T-helper 1 cell treated with Interleukin-12 subunit alpha and Interleukin-12 subunit beta and Interleukin-4 antibody, amounts not matched to agents 30 μg/mL and 1 μg/mL, for 36 hours (primary cell): ENCODE results near the gene CXorf38.
"Not testable (repeated sequence)": the region's sequence is repeated elsewhere in the genome, so short reads cannot be mapped to it uniquely, and the experiment has no call there.

Experiments used
- H3K27ac Mint-ChIP-seq: one replicate; pipeline ENCODE4 v1.8.0; 2021; ENCODE audit warnings: mild to moderate bottlenecking, mixed read lengths
- H3K27me3 Mint-ChIP-seq: one replicate; pipeline ENCODE4 v1.8.0; 2021; ENCODE audit warnings: low read depth, mixed read lengths
- H3K36me3 Mint-ChIP-seq: one replicate; pipeline ENCODE4 v1.8.0; 2021; ENCODE audit warnings: low read depth, mixed read lengths
- H3K4me1 Mint-ChIP-seq: one replicate; pipeline ENCODE4 v1.8.0; 2021; ENCODE audit warnings: low read depth, mixed read lengths
- H3K4me3 Mint-ChIP-seq: one replicate; pipeline ENCODE4 v1.8.0; 2021; ENCODE audit warnings: mild to moderate bottlenecking, moderate library complexity, mixed read lengths
- H3K9me3 Mint-ChIP-seq: one replicate; pipeline ENCODE4 v1.8.0; 2021; ENCODE audit warnings: mixed read lengths

CXorf38 gene

DNA sequence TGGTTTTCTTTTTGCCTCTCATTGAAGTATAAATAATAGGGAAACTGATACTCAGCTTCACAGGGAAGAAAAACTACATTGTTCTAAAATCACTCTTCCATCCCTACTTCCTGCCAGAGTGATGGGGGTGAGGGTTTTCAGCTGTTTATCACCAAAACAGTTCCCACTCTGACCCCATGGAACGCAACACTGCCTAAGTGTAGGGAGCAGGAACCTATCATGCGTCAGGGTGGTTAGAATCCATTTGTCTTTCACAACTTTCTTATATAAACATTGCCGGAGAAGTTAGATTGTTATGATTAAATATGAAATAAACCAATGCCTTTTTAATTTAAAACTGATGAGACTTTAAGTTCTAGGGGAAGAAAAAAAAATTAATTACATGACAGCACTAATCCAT lies 40.0 kb downstream of the CXorf38 start:
- Mint-ChIP-seq H3K36me3 (peaks cover 4% of the 10 kb centered on the region), H3K27ac (no peak overlapping the region), H3K4me1 (no peaks in the 10 kb centered on the region), H3K4me3 (no peak overlapping the region), H3K27me3 (no peaks in the 10 kb centered on the region), H3K9me3 (no peaks in the 10 kb centered on the region)

DNA sequence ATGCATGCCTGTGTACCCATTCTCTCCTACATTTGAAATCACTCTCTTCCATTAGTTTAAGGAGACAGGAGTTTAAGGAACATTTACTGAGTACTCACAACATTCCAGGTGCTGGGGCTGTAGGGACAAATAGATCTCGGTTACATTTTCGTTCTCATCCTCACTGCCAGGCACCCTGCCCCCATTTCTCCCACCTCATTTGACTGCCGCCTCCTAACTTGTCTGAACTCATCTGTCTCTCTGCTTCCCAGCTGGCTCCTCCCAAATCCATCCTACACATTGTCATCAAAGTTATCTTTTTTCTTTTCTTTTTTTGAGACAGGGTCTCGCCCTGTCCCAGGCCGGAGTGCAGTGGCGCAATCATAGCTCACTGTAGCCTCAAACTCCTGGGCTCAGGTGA lies 43.9 kb downstream of the CXorf38 start:
- H3K27ac Mint-ChIP-seq, result no peak overlapping the region
- H3K9me3 Mint-ChIP-seq, result no peaks in the 10 kb centered on the region
- no peak overlapping the region for H3K4me3 Mint-ChIP-seq
- H3K27me3 Mint-ChIP-seq, result no peaks in the 10 kb centered on the region
- no peaks in the 10 kb centered on the region for H3K4me1 Mint-ChIP-seq
- peaks cover 22% of the 10 kb centered on the region for H3K36me3 Mint-ChIP-seq

DNA sequence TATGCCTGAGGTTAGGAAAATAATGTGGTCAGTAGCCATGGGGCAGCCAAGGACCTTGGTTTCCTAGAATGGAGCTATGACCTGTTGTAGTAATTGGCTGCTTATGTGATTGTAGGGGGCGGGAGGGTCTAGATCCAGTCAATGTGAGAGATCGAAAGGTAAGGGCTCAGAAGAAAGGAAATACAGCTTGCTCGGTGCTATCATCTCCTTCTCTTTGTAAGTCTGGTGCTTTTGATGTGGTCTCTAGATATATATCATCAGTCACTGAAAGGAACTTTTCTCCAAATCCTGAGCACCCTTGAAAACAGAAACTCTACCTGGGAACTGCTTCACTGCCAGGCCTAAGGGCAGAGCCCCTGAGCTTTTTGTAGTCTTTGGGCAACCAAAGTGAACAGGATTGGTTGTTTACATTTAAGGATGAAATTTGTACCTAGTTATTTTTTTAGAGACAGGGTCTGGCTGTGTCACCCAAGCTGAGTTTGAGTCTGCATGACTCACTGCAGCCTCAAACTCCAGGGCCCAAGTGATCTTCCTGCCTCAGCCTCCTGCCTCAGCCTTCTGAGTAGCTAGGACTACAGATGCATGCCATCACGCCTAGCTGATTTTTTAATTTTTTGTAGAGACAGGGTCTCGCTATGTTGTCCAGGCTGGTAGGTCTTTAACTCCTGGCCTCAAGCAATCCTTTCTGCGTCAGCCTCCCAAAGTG lies 57.6 kb downstream of the CXorf38 start:
- H3K9me3 Mint-ChIP-seq, H3K4me3 Mint-ChIP-seq, H3K27me3 Mint-ChIP-seq: not testable (repeated sequence)
- Mint-ChIP-seq H3K4me1 (peaks cover 16% of the 10 kb centered on the region), H3K36me3 (peaks cover 12% of the 10 kb centered on the region), H3K27ac (peak overlapping the region; percentile 70)

DNA sequence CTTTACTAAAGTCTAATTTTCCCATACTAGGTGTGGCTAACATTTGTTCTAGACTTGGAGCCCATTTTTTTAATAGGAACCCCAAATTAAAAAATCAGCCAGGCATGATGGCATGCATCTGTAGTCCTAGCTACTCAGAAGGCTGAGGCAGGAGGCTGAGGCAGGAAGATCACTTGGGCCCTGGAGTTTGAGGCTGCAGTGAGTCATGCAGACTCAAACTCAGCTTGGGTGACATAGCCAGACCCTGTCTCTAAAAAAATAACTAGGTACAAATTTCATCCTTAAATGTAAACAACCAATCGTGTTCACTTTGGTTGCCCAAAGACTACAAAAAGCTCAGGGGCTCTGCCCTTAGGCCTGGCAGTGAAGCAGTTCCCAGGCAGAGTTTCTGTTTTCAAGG lies 59.7 kb downstream of the CXorf38 start:
- not testable (repeated sequence) for H3K36me3 Mint-ChIP-seq, H3K27me3 Mint-ChIP-seq, H3K9me3 Mint-ChIP-seq, H3K27ac Mint-ChIP-seq, H3K4me3 Mint-ChIP-seq
- H3K4me1 Mint-ChIP-seq, result peaks cover 18% of the 10 kb centered on the region

DNA sequence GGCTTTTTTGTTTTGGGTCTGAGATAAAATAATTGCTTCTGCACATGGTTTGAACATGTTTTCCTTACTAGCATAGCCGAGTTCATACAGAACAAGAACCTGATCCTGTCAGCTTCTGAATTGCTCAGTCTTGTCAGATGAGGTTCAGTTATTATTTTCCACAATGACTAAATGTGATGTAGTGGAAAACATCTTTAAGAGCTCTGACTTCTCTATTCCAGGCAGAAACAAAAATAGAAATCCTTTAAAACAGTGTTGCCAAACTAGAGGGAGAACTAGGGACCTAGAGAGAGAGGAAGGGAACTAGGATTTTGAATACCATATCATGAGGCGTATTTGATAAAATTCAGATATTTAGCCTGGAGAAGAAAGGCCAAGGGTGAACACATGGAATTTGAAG lies 64.5 kb downstream of the CXorf38 start:
- Mint-ChIP-seq H3K4me1 (peaks cover 15% of the 10 kb centered on the region), H3K4me3 (peak overlapping the region; percentile 25), H3K27me3 (no peaks in the 10 kb centered on the region), H3K9me3 (no peaks in the 10 kb centered on the region), H3K27ac (no peak overlapping the region), H3K36me3 (no peaks in the 10 kb centered on the region)

DNA sequence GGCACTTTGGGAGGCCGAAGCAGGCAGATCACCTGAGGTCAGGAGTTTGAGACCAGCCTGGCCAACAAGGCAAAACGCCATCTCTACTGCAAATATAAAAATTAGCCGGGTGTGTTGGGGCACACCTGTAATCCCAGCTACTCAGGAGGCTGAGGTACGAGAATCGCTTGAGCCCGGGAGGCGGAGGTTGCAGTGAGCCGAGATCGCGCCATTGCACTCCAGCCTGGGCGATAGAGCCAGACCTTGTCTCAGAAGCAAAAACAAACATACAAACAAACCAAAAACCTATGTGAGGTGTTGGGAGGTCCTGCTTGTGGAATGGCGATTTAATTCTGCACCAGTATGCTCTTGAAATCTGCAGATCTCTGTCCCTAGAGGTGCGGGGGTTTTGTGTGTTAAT lies 65.2 kb downstream of the CXorf38 start:
- Mint-ChIP-seq H3K4me3 (peak overlapping the region; percentile 25), H3K4me1 (peaks cover 12% of the 10 kb centered on the region)
- H3K36me3 Mint-ChIP-seq, H3K27ac Mint-ChIP-seq, H3K9me3 Mint-ChIP-seq, H3K27me3 Mint-ChIP-seq: not testable (repeated sequence)

DNA sequence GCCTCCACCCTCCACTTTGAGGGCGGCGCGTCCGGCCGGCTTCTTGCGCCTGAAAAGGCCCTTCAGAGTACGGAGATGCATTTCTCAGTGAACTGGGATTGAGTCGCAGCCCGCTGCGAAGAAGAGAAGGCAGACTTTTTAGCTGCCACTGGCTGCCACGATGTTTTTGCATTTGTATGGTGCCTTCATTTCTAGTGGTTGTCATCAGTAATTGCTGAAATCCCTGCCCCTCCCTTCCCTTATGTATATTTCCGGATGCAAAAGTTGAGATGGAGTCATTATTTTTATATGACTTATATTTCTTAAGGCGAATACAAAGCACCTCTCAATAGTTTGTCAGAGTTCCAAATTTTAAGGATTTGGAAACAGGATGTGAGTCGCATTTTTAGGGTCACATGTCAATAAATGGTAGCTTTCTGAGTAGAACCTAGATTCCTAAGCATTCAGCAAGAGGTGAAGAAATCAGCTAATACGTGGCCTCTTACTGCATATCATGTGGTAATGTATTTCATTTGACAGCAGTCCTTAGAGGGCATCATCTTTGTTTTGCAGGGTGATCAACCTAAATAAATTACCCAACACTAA lies 65.9 kb downstream of the CXorf38 start:
- no peaks in the 10 kb centered on the region for H3K36me3 Mint-ChIP-seq

DNA sequence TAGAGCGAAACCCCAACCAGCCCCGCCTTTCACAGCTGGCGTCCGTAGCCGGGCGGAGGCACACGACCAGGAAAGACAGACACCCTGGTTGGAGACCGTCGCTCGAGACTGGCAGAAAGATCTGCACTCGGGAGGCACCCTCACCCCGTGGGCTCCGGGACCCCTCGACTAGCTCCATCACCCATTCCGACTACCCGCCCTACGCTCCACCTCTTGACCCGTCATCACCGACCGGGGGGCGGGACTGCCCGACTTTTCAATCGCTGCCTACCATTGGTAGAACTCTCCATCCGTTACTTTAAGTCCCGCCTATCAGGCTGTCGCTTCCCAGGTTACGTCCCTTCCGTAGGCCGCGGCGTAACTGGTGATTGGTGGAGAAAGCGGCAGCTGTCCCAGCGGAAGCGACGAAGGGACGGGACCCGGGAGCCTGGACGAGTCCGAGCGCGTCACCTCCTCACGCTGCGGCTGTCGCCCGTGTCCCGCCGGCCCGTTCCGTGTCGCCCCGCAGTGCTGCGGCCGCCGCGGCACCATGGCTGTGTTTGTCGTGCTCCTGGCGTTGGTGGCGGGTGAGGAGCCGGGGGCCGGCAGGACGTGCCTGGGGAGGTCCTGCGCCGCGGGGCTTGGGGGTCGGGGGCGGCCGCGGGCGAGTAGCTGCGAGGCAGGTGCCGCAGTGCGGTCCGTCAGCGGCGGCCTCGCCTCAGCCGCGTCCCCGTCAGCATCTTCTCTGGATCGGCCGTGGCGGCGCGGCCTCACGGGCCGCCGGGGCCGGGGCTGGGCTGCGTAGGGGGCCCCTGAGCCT lies 66.6 kb downstream of the CXorf38 start, which contains the start of gene ATP6AP2:
TSS of gene ATP6AP2 (plus strand) at position 434 of the 799 bp plus-strand sequence. CDS start at position 530, 96 bp downstream.
- Mint-ChIP-seq H3K36me3 (no peaks in the 10 kb centered on the region), H3K27ac (peak within 1 kb of the TSS; percentile 86), H3K4me1 (peaks cover 7% of the 10 kb centered on the region), H3K27me3 (no peaks in the 10 kb centered on the region), H3K9me3 (no peaks in the 10 kb centered on the region), H3K4me3 (peak within 1 kb of the TSS; percentile 87)

More for the DNA sequence above, 65.9 kb downstream of the CXorf38 start:
- Mint-ChIP-seq H3K27me3 (no peaks in the 10 kb centered on the region), H3K27ac (peak overlapping the region; percentile 70), H3K9me3 (no peaks in the 10 kb centered on the region), H3K4me3 (peak overlapping the region; percentile 79), H3K4me1 (peaks cover 12% of the 10 kb centered on the region)

DNA sequence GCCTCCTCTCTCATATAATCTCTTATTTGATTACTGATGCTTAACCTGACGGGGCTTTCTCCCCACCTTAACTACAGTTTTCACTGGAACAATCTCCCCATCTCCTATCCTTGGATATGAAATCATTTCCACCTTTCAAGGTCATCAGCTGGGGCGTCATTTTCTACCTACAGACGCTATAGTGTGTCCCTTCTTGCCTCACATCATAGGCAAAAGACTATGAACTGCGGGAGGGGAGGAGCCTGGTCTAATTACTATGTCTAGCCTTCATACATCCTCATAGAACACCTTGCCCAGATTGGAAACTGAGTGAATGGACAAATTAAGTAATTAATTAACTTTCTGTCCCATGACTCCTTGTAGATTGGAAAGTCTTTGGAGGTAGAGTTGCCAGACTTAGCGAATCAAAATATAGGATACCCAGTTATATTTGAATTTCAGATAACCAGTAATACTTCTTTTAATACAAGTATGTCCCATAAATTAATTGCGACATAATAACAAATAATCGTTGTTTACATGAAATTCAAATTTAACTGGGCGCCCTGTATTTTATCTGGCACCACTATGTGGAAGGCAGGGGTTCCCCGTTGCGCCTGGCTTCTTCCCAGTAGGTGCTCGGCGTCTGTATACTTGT lies 67.3 kb downstream of the CXorf38 start:
- H3K36me3 Mint-ChIP-seq, result no peaks in the 10 kb centered on the region
- H3K27ac Mint-ChIP-seq, result peak overlapping the region; percentile 86
- H3K4me3 Mint-ChIP-seq, result peak overlapping the region; percentile 87
- H3K27me3 Mint-ChIP-seq, result no peaks in the 10 kb centered on the region
- H3K4me1 Mint-ChIP-seq, result peaks cover 7% of the 10 kb centered on the region
- H3K9me3 Mint-ChIP-seq, result no peaks in the 10 kb centered on the region

DNA sequence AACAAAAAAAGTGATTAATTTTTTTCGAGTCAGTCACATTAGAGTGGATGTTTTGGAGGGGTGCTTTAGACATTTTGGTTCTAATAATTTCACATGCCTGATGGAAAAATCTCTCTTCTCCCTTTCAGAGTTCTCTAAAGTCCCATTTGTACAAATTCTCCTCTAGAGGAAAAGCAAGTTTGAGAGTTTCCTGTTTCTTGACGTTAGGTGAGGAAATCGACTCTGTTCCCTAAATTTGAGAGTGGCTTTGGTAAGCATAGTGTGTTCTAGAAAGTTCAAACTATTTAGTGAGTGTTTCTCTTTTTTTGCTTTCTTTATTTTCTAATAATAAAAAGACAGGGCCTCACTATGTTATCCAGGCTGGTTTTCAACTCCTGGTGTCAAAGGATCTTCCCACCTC lies 68.2 kb downstream of the CXorf38 start:
- H3K27me3 Mint-ChIP-seq, result no peaks in the 10 kb centered on the region
- peaks cover 8% of the 10 kb centered on the region for H3K4me1 Mint-ChIP-seq
- H3K36me3 Mint-ChIP-seq, result no peaks in the 10 kb centered on the region
- H3K4me3 Mint-ChIP-seq, result no peak overlapping the region
- no peaks in the 10 kb centered on the region for H3K9me3 Mint-ChIP-seq
- H3K27ac Mint-ChIP-seq, result no peak overlapping the region

DNA sequence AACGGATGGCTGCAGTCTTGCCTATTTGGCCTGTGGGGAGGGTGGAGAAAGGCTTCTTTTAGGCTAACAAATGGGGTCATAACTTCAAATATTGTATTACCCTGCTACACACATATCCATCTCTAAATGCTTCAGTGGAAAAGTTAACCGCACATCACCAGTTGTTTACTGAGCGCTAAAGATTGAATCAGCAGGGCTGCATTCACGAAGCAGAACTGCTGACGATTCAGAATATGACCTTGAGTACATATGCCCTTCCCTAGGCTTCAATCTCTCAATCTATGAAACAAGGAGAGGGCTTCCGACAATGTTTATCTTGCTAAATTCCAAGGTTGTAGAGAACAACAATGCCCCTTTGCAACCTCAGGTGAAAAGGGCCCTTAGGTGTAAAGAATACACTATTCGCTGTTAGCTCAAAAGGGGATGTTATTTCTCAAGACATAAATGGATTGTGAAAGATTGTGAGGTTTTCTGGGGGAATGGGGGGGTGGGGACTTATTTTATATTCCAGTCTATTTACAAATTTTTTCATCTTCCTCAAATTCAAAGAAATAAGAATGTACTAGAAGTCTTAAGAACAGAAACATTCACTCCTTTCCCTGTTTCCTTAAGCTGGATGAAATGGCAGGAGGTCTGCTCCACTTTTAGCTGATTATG lies 69.2 kb downstream of the CXorf38 start:
- no peaks in the 10 kb centered on the region for H3K27me3 Mint-ChIP-seq

More for the DNA sequence above, 69.2 kb downstream of the CXorf38 start:
- Mint-ChIP-seq H3K27ac (no peak overlapping the region), H3K4me1 (peaks cover 8% of the 10 kb centered on the region), H3K4me3 (peak overlapping the region; percentile 17), H3K36me3 (no peaks in the 10 kb centered on the region), H3K9me3 (no peaks in the 10 kb centered on the region)
